Mucosa of descending colon (tissue), 3 donors: Measurements from ENCODE around the gene ARHGAP26. TPM values are rescaled to one million over a fixed set of nuclear protein-coding genes. Genes with fewer than 3 reads are reported as not detected.
"Not testable (repeated sequence)": the region's sequence is repeated elsewhere in the genome, so short reads cannot be mapped to it uniquely, and the experiment has no call there.

Source experiments
- ATAC-seq: fragments of 200-7000 bp; cut with Tn5 transposase; one replicate; pipeline ENCODE4 v1.9.1; 2020; ENCODE audit warnings: mild to moderate bottlenecking, moderate library complexity
- DNase-seq, 3 donors: peaks; one replicate each; pipeline ENCODE4 v3.0.0-alpha.2; 2020
- H3K36me3 ChIP-seq: fragments of 200-600 bp; one replicate; pipeline ENCODE4 v1.8.0; 2021; ENCODE audit warnings: low read depth, mild to moderate bottlenecking
- H3K4me1 ChIP-seq: fragments of 200-600 bp; one replicate; pipeline ENCODE4 v1.8.0; 2021; ENCODE audit warnings: low read depth, mild to moderate bottlenecking
- H3K4me3 ChIP-seq: fragments of 200-600 bp; one replicate; pipeline ENCODE4 v1.8.0; 2021; ENCODE audit warnings: mild to moderate bottlenecking
- H3K9me3 ChIP-seq: fragments of 200-600 bp; one replicate; pipeline ENCODE4 v1.8.0; 2021; ENCODE audit warnings: mild to moderate bottlenecking
- CTCF ChIP-seq: fragments of 200-600 bp; IDR thresholded peaks from one replicate; pipeline ENCODE4 v1.8.0; 2022; ENCODE audit warnings: antibody characterized with exemption, mild to moderate bottlenecking
- intact Hi-C, 2 donors: fragments of 100-400 bp; cut with DNase I in 1 of 2; cut with micrococcal nuclease in 1 of 2; formaldehyde crosslinking; loops; one replicate each; pipeline versions ENCODE4 v1.11.0 to v1.11.1; 2022; cut with DNase I, micrococcal nuclease
- total RNA-seq, 3 donors: library from RNA; stranded (reverse); fragmentation: NEBNext Ultra II Directional in 2 of 3; extraction: Animal tissue kit (Norgen Biotek cat#: 25700) in 2 of 3; gene quantifications; one replicate each; pipeline versions ENCODE4 v1.2.1 to v1.2.4, GENCODE V29; 2021 to 2023
- donor health status: DM: no; HTN: no; CAD: no; lungs with moderate emphysema.
- donor health status: DM: no; HTN: no; CAD: no.
- donor health status: DM: no; HTN: yes; CAD: no.

ARHGAP26 gene
- total RNA-seq, 3 donors from 2014 or later, result 52.9 to 96.0 (median 67.8) TPM

DNA sequence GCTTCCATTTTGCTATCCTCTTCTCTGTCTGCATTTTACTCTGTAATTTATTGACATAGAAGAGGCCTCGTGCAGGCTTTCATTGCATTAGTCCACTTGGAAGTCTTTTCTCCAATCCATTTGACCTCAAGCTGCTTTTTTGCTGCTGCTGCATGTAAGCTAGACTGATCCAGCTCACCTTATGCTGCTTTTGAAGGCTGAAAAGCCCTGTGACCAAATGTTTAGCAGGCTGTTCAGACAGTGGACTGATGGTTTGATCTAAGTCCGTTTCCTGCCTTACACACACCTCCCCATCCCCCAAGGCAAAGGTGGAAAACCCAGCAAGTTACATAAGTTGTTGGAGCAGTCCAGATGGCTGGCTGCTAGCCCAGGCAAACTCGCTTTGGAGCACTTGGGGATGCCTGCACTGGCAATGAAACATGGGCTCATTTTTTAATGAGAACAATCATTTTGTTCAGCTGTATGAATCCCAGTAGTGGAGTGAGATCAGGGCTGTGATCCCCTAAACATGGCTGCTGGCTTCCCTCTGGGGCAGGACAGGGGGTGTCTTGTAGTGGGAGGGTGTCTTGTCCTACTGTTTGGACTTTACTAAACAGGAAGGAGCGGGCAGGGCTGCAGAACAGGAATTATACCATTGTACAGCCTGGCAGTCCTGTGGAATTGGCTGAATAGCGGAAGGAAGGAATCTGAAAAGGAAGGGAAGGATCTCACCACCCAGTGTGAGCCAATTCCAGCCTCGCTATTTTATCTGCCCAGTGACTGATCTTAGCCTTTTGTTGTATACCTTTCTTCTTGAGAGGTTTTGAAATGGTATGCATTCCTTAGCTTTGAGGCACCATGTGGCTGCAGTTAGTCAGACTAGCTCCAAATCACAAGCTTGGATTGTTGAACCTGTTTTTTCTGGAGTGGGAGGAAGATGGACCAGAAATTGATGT, 212.0 kb downstream of the ARHGAP26 start:
- ATAC-seq, result peak; percentile 89
- DNase-seq, result peak; percentile 76 to 89 (median 77)
- H3K4me1 ChIP-seq, result peaks cover 24% of the 10 kb centered on the region

GRCh38 chr5:142982821-142983200, 212.6 kb downstream of the ARHGAP26 start:
- ATAC-seq (peak; percentile 12), DNase-seq (peak in 1 of 3 donors; percentile 25)
- Histone ChIP-seq H3K9me3 (no peaks in the 10 kb centered on the region), H3K4me1 (peaks cover 24% of the 10 kb centered on the region), H3K36me3 (no peaks in the 10 kb centered on the region), H3K4me3 (no peak overlapping the region)
- no peak for TF ChIP-seq CTCF
- intact Hi-C loops, result no loop called here

More for the DNA sequence above, 212.0 kb downstream of the ARHGAP26 start:
- Histone ChIP-seq H3K4me3 (no peak overlapping the region), H3K9me3 (no peaks in the 10 kb centered on the region), H3K36me3 (no peaks in the 10 kb centered on the region)
- no peak for TF ChIP-seq CTCF
- intact Hi-C loops, result no loop called here

DNA sequence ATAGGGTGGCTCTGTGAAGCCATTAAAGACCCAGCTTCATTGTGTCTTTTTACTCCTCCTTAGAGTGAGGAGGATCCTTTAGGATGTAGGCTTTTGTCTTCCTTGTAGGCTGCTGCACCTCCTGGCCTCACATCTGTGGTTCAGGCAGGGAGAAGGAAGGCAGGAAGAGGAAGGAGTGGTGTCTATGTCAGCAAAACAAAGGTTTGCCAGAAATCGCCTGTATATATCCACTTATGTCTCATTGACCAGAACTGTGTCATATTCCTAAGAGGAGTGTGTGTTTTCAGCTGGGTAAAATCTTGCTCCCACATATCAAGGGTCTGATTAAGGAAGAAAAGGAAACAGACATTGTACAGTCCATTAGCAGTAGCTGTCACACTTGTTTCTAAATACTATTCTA, 213.8 kb downstream of the ARHGAP26 start:
- Histone ChIP-seq H3K4me1 (peaks cover 24% of the 10 kb centered on the region), H3K4me3 (no peak overlapping the region), H3K36me3 (no peaks in the 10 kb centered on the region), H3K9me3 (no peaks in the 10 kb centered on the region)
- TF ChIP-seq CTCF, result no peak
- no peak for DNase-seq
- intact Hi-C loops, result no loop called here
- ATAC-seq, result no peak

GRCh38 chr5:142984525-142984924, 214.3 kb downstream of the ARHGAP26 start:
- DNase-seq (no peak), ATAC-seq (no peak)
- no peak for TF ChIP-seq CTCF
- H3K4me1 ChIP-seq, result peaks cover 24% of the 10 kb centered on the region
- H3K9me3 ChIP-seq, result no peaks in the 10 kb centered on the region
- no peak overlapping the region for H3K4me3 ChIP-seq
- intact Hi-C loops, result no loop called here
- H3K36me3 ChIP-seq, result no peaks in the 10 kb centered on the region

GRCh38 chr5:142989270-142989669, 219.1 kb downstream of the ARHGAP26 start:
- intact Hi-C loops, H3K4me1 ChIP-seq, DNase-seq, H3K4me3 ChIP-seq, ATAC-seq, H3K9me3 ChIP-seq, H3K36me3 ChIP-seq: not testable (repeated sequence)

DNA sequence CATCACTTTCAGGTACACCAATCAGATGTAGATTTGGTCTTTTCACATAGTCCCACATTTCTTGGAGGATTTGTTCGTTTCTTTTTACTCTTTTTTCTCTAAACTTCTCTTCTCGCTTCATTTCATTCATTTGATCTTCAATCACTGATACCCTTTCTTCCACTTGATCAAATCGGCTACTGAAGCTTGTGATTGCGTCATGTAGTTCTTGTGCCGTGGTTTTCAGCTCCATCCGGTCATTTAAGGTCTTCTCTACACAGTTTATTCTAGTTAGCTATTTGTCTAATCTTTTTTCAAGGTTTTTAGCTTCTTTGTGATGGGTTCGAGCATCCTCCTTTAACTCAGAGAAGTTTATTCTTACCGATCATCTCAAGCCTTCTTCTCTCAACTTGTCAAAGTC, 219.9 kb downstream of the ARHGAP26 start:
- DNase-seq, intact Hi-C loops, ATAC-seq, H3K4me3 ChIP-seq, H3K36me3 ChIP-seq, H3K9me3 ChIP-seq, H3K4me1 ChIP-seq: not testable (repeated sequence)
